ENCODE results near the gene TARDBP. TPM values are rescaled to one million over a fixed set of nuclear protein-coding genes. Genes with fewer than 3 reads are reported as not detected.
A peak's percentile ranks its signal among the peaks of the same experiment; 100 is the strongest.

The TARDBP gene
- total RNA-seq, 1 experiment from 2014 or later, result 196 TPM

DNA sequence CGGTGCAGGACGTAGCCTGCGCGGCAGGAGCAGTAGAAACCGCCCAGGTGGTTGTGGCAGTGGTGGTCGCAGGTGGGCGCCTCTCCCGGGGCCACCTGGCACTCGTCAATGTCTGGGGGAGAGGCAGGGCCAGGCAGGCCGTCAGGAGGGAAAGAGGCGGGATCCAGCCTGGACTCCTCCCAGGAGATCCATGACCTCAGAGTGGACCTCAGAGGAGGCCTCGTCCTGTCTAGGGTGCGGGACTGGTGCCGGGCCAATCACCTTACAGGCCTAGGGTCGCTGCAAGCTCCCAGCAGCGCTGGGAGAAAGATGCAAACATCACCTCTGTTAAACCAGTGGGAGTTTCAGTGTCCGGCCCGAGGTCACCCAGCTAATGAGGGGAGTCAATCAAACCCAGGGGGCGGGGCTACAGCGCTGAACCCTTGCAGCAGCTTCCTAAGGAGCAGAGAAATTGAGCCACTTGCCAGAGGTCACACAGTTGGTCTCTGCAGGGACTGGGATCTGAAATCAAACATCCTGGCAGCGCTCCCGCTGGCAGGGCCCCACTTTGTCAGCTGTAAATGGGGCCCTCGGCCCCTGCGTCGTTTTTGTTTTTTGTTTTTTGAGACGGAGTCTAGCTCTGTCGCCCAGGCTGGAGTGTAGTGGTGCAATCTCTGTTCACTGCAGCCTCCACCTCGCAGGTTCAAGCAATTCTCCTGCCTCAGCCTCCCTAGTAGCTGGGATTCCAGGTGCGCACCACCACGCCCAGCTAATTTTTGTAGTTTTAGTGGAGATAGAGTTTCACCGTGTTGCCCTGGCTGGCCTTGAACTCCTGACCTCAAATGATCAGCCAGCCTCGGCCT lies 33.2 kb downstream of the TARDBP start:
- ATAC-seq, result peak; percentile 61
- BruUV-seq (replicated peaks), result no TSS peak
- in situ Hi-C loops (cut with HindIII; ENCODE audit: low pct_unique_long_range_greater_than_20kb, low sequenced_read_pairs), result no loop called here

DNA sequence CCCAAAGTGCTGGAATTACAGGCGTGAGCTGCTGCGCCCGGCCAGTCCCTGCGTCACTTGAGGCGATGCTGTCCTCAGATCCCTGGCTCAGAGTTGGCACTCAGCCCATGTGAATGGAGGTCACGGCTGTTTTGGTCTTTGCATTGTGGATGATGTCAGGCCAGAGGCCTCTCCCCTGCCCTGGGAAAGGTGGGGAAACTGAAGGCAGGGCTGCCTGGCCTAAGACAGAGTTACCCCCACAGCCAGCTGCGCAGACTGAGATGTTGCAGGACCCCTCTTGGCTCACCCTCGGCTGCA lies 33.8 kb downstream of the TARDBP start:
- Histone ChIP-seq H3K9me3 (ENCODE audit: control insufficient read depth, insufficient read depth, low read depth, low read length) (no peaks in the 10 kb centered on the region), H3K36me3 (ENCODE audit: control insufficient read depth, insufficient read depth, low read length) (no peaks in the 10 kb centered on the region), H3K27me3 (ENCODE audit: control insufficient read depth, insufficient read depth, low read length) (no peaks in the 10 kb centered on the region), H3K4me1 (ENCODE audit: control insufficient read depth, insufficient read depth, low read length) (no peaks in the 10 kb centered on the region), H3K4me3 (ENCODE audit: low read depth in 2 of 2, low read length in 2 of 2) (no peak overlapping the region), H3K27ac (ENCODE audit: low read length) (no peak overlapping the region)
- peak; percentile 4; the same call in 1 of the 2 replicates for ATAC-seq
- TF ChIP-seq SIN3A (IDR thresholded peaks at IDR 0.05; ENCODE audit: borderline replicate concordance, insufficient read depth, low read depth, low read length), result no peak
- TF ChIP-seq, protein P1, sequence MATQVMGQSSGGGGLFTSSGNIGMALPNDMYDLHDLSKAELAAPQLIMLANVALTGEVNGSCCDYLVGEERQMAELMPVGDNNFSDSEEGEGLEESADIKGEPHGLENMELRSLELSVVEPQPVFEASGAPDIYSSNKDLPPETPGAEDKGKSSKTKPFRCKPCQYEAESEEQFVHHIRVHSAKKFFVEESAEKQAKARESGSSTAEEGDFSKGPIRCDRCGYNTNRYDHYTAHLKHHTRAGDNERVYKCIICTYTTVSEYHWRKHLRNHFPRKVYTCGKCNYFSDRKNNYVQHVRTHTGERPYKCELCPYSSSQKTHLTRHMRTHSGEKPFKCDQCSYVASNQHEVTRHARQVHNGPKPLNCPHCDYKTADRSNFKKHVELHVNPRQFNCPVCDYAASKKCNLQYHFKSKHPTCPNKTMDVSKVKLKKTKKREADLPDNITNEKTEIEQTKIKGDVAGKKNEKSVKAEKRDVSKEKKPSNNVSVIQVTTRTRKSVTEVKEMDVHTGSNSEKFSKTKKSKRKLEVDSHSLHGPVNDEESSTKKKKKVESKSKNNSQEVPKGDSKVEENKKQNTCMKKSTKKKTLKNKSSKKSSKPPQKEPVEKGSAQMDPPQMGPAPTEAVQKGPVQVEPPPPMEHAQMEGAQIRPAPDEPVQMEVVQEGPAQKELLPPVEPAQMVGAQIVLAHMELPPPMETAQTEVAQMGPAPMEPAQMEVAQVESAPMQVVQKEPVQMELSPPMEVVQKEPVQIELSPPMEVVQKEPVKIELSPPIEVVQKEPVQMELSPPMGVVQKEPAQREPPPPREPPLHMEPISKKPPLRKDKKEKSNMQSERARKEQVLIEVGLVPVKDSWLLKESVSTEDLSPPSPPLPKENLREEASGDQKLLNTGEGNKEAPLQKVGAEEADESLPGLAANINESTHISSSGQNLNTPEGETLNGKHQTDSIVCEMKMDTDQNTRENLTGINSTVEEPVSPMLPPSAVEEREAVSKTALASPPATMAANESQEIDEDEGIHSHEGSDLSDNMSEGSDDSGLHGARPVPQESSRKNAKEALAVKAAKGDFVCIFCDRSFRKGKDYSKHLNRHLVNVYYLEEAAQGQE (IDR thresholded peaks at IDR 0.05; ENCODE audit: insufficient read depth in 1 of 2, low read depth in 2 of 2, low read length in 1 of 2), result no peak
- TF ChIP-seq, protein P2, sequence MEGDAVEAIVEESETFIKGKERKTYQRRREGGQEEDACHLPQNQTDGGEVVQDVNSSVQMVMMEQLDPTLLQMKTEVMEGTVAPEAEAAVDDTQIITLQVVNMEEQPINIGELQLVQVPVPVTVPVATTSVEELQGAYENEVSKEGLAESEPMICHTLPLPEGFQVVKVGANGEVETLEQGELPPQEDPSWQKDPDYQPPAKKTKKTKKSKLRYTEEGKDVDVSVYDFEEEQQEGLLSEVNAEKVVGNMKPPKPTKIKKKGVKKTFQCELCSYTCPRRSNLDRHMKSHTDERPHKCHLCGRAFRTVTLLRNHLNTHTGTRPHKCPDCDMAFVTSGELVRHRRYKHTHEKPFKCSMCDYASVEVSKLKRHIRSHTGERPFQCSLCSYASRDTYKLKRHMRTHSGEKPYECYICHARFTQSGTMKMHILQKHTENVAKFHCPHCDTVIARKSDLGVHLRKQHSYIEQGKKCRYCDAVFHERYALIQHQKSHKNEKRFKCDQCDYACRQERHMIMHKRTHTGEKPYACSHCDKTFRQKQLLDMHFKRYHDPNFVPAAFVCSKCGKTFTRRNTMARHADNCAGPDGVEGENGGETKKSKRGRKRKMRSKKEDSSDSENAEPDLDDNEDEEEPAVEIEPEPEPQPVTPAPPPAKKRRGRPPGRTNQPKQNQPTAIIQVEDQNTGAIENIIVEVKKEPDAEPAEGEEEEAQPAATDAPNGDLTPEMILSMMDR (IDR thresholded peaks at IDR 0.05), result no peak
- no peak for TF ChIP-seq POLR2AphosphoS5 (IDR thresholded peaks at IDR 0.05; ENCODE audit: low read depth, low read length)
- no peak for TF ChIP-seq TCF7L2 (IDR thresholded peaks at IDR 0.05; ENCODE audit: low read depth, low read length)
- CTCF ChIA-PET, result no interaction called here
- POLR2A ChIA-PET, result no interaction called here
- intact Hi-C loops (cut with micrococcal nuclease; ENCODE audit: unreplicated experiment) (no loop called here), in situ Hi-C loops (cut with HindIII; ENCODE audit: low pct_unique_long_range_greater_than_20kb, low sequenced_read_pairs) (no loop called here)
- BruUV-seq (replicated peaks), result no TSS peak
- no peak for DNase-seq (ENCODE audit: low read depth, low spot score)

More for the DNA sequence above, 33.2 kb downstream of the TARDBP start:
- DNase-seq (ENCODE audit: low read depth, low spot score), result no peak
- Histone ChIP-seq H3K4me1 (ENCODE audit: control insufficient read depth, insufficient read depth, low read length) (no peaks in the 10 kb centered on the region), H3K4me3 (ENCODE audit: low read depth in 2 of 2, low read length in 2 of 2) (no peak overlapping the region), H3K27ac (ENCODE audit: low read length) (no peak overlapping the region), H3K9me3 (ENCODE audit: control insufficient read depth, insufficient read depth, low read depth, low read length) (no peaks in the 10 kb centered on the region), H3K36me3 (ENCODE audit: control insufficient read depth, insufficient read depth, low read length) (no peaks in the 10 kb centered on the region), H3K27me3 (ENCODE audit: control insufficient read depth, insufficient read depth, low read length) (no peaks in the 10 kb centered on the region)
- intact Hi-C loops (cut with micrococcal nuclease; ENCODE audit: unreplicated experiment), result no loop called here
- POLR2A ChIA-PET, result no interaction called here
- TF ChIP-seq, protein P1 (IDR thresholded peaks at IDR 0.05; ENCODE audit: insufficient read depth in 1 of 2, low read depth in 2 of 2, low read length in 1 of 2), result no peak
- TF ChIP-seq TCF7L2 (IDR thresholded peaks at IDR 0.05; ENCODE audit: low read depth, low read length) (no peak), POLR2AphosphoS5 (IDR thresholded peaks at IDR 0.05; ENCODE audit: low read depth, low read length) (no peak), SIN3A (IDR thresholded peaks at IDR 0.05; ENCODE audit: borderline replicate concordance, insufficient read depth, low read depth, low read length) (no peak)
- TF ChIP-seq, protein P2 (IDR thresholded peaks at IDR 0.05), result no peak
- CTCF ChIA-PET, result no interaction called here

All from Panc1 (cell line).